Islet of Langerhans (tissue), 1 donor: Measurements from ENCODE around the gene GAN.

Source experiments
- FAIRE-seq: peaks from one replicate; lab custom pipeline; 2011; peaks lifted over from hg19 to GRCh38; lab: Jason Lieb, UNC

Gene GAN

GRCh38 chr16:81314603-81315270 lies at the start of gene GAN:
GAN (plus strand) TSS chr16:81314962; CDS start chr16:81315114, 152 bp downstream.
- no peak for FAIRE-seq

GRCh38 chr16:81265052-81265451 lies 49.7 kb upstream of the GAN start:
- no peak for FAIRE-seq

- FAIRE-seq, result no peak
Observed at GRCh38 chr16:81265658-81266451, 48.9 kb upstream of the GAN start.

GRCh38 chr16:81266680-81267095 lies 48.1 kb upstream of the GAN start:
- FAIRE-seq, result no peak

GRCh38 chr16:81268509-81268908 lies 46.3 kb upstream of the GAN start:
- FAIRE-seq, result no peak

- no peak for FAIRE-seq
Observed at GRCh38 chr16:81273223-81273950, 41.4 kb upstream of the GAN start.

DNA sequence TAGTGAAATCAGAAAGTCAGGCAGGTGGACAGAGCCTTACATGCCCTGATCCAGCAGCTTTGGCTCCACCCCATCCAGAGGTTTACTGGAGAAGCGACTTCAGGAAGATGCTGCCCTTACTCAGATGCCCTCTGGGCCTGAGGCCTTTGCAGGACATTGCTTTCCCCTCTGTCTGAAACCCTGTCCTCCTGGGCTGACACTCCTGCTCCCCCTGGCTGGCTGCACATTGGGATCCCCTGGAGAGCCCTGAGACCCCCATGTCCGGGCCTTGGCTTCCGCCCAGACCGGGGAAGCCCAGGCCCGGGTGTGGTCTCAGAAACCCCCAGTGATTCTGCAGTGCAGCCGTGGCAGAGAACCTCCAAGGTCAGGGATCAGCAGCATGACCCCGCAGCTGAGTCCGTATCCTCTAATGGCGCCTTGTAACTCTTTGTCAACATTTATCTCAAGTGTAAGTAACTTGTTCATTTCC lies 39.7 kb upstream of the GAN start:
- no peak for FAIRE-seq

DNA sequence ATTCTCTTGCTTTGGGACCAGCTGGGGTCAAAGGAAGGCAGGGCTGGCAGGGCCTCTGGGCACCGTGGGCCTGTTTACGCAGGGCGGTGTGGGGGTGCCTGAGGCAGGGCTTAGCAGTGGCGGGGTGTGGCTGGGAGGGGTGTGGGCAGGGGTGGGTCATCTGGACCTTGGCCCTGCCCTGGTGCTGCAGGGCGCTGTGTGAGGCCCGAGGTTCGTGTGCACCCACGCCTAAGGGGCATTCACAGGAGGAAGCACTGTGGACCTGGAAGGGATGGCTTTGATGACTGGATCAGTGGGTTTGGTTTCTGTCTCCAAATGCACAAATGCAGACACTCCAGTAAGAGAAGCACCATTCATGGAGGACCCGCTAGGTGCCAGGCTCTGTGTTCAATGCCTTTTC lies 39.0 kb upstream of the GAN start:
- no peak for FAIRE-seq

DNA sequence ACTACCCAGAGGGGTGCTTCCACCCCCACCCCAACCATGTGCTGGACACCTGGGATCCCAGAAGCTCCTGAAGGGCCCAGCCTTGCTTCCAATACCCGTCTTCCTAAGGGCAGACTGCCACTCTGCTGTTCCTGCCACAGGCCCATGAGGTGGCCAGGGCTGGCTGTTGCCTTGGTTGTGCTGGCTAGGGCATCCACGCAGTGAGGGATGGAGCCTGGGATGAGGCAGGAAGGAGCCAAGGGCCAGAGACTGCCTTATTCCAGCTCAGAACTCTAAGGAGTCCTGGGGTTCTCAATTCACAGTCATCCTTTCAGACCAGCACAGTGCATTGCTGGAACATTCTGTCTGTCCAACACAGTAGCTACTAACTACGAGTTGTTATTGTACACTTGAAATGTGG lies 38.4 kb upstream of the GAN start:
- FAIRE-seq, result no peak

- FAIRE-seq, result no peak
Observed at GRCh38 chr16:81277541-81278080, 37.2 kb upstream of the GAN start.

DNA sequence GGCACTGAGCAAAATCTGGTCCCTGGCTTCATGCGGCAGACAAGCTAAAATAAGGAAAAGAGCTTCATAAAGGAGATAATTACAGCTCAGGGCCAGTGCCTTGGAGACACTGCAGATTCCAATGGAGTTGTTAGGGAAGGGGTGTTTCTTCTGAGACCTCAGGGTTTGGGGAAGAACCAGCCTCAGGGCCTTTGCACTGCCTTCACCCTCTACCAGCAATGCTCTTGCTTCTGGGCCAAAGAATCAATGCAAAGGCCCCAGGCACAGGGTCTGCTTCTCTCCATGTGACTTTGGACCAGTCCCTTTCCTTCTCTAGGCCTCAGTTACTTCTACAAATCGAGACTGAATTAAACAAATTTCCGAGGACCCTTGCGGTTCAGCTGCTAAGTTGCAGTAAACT lies 36.2 kb upstream of the GAN start:
- FAIRE-seq, result no peak

DNA sequence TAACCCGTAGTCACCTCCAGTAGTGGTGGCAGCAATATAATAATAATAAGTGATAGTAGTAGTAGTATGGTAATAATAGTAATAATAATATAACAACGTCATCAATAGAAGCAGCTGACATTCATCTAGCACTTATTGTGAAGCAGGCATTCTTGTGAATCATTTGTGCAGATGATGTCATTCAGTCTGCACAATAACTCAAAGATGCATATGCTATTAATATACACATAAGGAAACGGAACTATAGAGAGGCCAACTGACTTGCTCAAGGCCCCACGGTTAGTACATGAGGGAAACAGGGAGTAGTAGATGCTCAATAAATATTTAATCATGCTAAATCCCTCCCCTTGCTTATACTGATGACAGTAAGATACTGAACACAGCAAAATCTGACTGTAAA lies 35.4 kb upstream of the GAN start:
- FAIRE-seq, result no peak

DNA sequence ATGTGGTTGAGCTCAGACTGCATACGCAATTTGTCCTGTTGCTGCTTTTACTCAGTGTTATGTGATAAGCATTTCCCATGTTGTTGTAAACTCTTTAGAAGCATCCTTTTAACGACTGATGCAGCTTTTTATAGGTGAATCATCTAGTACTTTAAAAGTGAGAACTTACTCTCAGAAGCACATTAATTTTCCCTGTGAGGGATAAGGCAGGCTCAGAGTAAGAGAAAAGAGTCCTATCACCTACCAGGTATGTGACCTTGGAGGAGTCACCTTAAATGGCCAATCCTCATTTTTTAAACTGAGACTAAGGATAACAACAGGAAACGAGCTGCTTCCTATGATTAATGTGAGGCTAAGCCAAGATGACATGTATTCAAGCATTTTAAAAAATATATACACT lies 34.4 kb upstream of the GAN start:
- no peak for FAIRE-seq

- FAIRE-seq, result no peak
Observed at GRCh38 chr16:81283044-81283443, 31.7 kb upstream of the GAN start.

- FAIRE-seq, result no peak
Observed at GRCh38 chr16:81284995-81285600, 29.7 kb upstream of the GAN start.

DNA sequence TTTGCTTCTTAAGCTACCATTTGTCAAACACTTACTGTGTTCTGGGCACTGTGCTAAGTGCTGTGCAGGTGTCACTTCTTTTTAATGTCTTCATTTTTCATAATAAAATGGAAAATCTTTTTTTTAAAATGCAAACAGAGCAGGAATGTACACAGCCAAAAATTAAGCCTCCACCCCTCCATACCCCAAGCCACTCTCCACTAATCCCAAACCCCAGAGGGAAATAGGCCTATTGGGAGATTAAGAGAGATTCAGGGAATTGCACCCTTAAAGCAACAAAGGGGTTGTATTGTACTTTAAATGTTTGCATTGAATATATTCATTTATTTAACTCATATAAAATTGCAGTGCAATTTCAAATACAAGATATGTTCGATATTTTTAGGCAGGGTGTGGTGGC lies 28.6 kb upstream of the GAN start:
- no peak for FAIRE-seq

- FAIRE-seq, result no peak
Observed at GRCh38 chr16:81291117-81291516, 23.6 kb upstream of the GAN start.

DNA sequence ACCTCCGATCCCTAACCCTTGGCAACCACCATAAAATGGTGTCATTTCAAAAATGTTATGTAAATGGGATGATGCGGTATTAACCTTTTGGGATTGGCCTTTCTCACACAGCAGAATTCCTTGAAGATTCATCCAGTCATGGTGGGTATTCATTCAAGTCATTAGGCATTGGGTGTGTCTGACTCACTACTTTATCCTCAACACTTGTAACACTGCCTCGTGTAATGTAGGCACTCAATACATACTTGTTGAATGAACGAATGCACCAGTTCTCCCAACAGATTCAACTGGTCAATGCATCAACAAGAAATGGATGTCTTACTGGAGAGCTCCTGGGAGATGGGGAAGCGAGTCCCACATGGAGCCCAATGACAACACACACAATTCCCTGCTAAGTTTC lies 21.8 kb upstream of the GAN start:
- no peak for FAIRE-seq

GRCh38 chr16:81293909-81294802 lies 20.6 kb upstream of the GAN start:
- FAIRE-seq, result no peak

DNA sequence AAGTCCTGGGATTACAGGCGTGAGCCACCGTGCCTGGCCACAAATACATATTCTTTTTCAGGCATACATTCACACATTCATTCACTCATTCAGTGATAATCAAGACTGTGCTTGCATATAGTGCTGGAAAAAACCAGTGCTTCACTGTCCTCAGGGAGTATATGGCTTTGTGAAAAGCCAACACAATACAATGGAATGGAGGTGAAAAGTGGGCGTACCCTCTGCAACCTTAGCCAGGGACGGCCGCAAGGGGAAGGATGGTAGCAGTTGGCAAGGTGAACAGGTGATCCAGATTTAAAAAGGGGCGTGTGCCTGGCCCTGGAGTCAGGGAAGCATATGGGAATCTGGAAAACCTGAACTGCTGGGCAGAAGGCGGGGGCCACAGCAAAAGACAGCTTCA lies 18.1 kb upstream of the GAN start:
- no peak for FAIRE-seq

GRCh38 chr16:81307770-81308169 lies 7.0 kb upstream of the GAN start:
- FAIRE-seq, result no peak
